BJ (cell line): ENCODE results near the gene WDFY2. TPM values are rescaled to one million over a fixed set of nuclear protein-coding genes. Genes with fewer than 3 reads are reported as not detected.
"Not testable (repeated sequence)": the region's sequence is repeated elsewhere in the genome, so short reads cannot be mapped to it uniquely, and the experiment has no call there.

ENCODE experiments used
- CTCF ChIA-PET: fragments of 350-600 bp; formaldehyde crosslinking; extraction: SDS; loops from one replicate; lab custom pipeline; 2021; ENCODE audit warnings: antibody characterized with exemption, inconsistent platforms; lab: Yijun Ruan, JAX
- POLR2A ChIA-PET: fragments of 300-600 bp; sonication (Branson Sonifier 250); formaldehyde crosslinking; extraction: SDS; loops from one replicate; lab custom pipeline; 2021; ENCODE audit warnings: antibody characterized with exemption; lab: Charles Lee
- DNase-seq: peaks from one replicate; pipeline ENCODE4 v3.0.0-alpha.2; 2011; ENCODE audit warnings: low read depth
- H3K27me3 ChIP-seq: 2 replicates; pipeline ENCODE4 v1.6.0; 2011; ENCODE audit warnings: low read length; ENCODE audit not compliant: control insufficient read depth, insufficient read depth
- H3K36me3 ChIP-seq: 2 replicates; pipeline ENCODE4 v1.5.1; 2011; ENCODE audit warnings: low read length; ENCODE audit not compliant: control insufficient read depth, insufficient read depth
- H3K4me3 ChIP-seq: 2 replicates; pipeline ENCODE4 v1.5.1; 2011; ENCODE audit warnings: low read depth, mild to moderate bottlenecking, control low read depth, low read length
- CTCF ChIP-seq: IDR thresholded peaks from 2 replicates; pipeline ENCODE4 v1.5.1; 2011; ENCODE audit warnings: low read depth, mild to moderate bottlenecking, control low read depth, inconsistent platforms, low read length, moderate library complexity; ENCODE audit not compliant: insufficient read depth
- polyA plus RNA-seq: library from polyadenylated mRNA; depleted of rRNA; stranded (reverse); fragments of >200 nt; gene quantifications from 2 replicates; pipeline ENCODE4 v1.2.3, GENCODE V29; 2011

Gene WDFY2
- polyA plus RNA-seq, 1 experiment: 4.3 TPM

GRCh38 chr13:51564671-51565070, 19.6 kb upstream of the WDFY2 start:
- Histone ChIP-seq H3K36me3 (no peaks in the 10 kb centered on the region), H3K4me3 (no peak overlapping the region), H3K27me3 (no peaks in the 10 kb centered on the region)
- DNase-seq: no peak
- no peak for TF ChIP-seq CTCF
- POLR2A ChIA-PET: no interaction called here
- CTCF ChIA-PET: no interaction called here

GRCh38 chr13:51569001-51569400, 15.3 kb upstream of the WDFY2 start:
- POLR2A ChIA-PET, CTCF ChIA-PET, DNase-seq, H3K4me3 ChIP-seq, H3K36me3 ChIP-seq, H3K27me3 ChIP-seq: not testable (repeated sequence)

- no peak for DNase-seq
- no peak overlapping the region for H3K4me3 ChIP-seq
- H3K36me3 ChIP-seq: no peaks in the 10 kb centered on the region
- no peak for TF ChIP-seq CTCF
- H3K27me3 ChIP-seq: no peaks in the 10 kb centered on the region
- POLR2A ChIA-PET: no interaction called here
- CTCF ChIA-PET: no interaction called here
Observed at GRCh38 chr13:51576754-51577153, 7.5 kb upstream of the WDFY2 start.

GRCh38 chr13:51577690-51578089, 6.6 kb upstream of the WDFY2 start:
- ChIA-PET CTCF (interaction anchor here (1.0 kb wide), 1 partner anchor 26 kb away, joined by 3 read pairs; no protein-coding TSS in a partner anchor), POLR2A (no interaction called here)
- no peak for DNase-seq

GRCh38 chr13:51579676-51580075, 4.6 kb upstream of the WDFY2 start:
- Histone ChIP-seq H3K4me3 (no peak overlapping the region), H3K27me3 (no peaks in the 10 kb centered on the region), H3K36me3 (no peaks in the 10 kb centered on the region)
- ChIA-PET CTCF (no interaction called here), POLR2A (no interaction called here)
- TF ChIP-seq CTCF: no peak
- no peak for DNase-seq

More at GRCh38 chr13:51577690-51578089, 6.6 kb upstream of the WDFY2 start:
- Histone ChIP-seq H3K27me3 (no peaks in the 10 kb centered on the region), H3K4me3 (no peak overlapping the region), H3K36me3 (no peaks in the 10 kb centered on the region)
- no peak for TF ChIP-seq CTCF
